A549 (cell line): ENCODE results near the gene RARG. TPM values are rescaled to one million over a fixed set of nuclear protein-coding genes. Genes with fewer than 3 reads are reported as not detected.
A peak's percentile ranks its signal among the peaks of the same experiment; 100 is the strongest.

Experiments used
- ATAC-seq, 2 experiments: fragments of 200-7000 bp in 1 of 2; fragments of >200 bp in 1 of 2; cut with Nextera tagmentation in 1 of 2; cut with Tn5 transposase in 1 of 2; 3 replicates each; pipeline versions ENCODE4 v1.8.0 to v1.9.1; 2018 to 2020; ENCODE audit warnings: mild to moderate bottlenecking in 1 of 2, moderate library complexity in 1 of 2
- CTCF ChIA-PET: fragments of 300-600 bp; sonication (Branson Sonifier 250); formaldehyde crosslinking; extraction: SDS; loops from one replicate; lab custom pipeline; 2021; ENCODE audit warnings: antibody characterized with exemption, inconsistent platforms; lab: Yijun Ruan, JAX
- POLR2A ChIA-PET: fragments of 350-600 bp; formaldehyde crosslinking; extraction: SDS; loops from one replicate; lab custom pipeline; 2021; ENCODE audit warnings: antibody characterized with exemption, inconsistent platforms; lab: Yijun Ruan, JAX
- DNase-seq, 2 experiments: peaks; one replicate each; pipeline versions ENCODE4 v3.0.0 to v3.0.0-alpha.2; 2011 to 2016; ENCODE audit warnings: low read depth in 1 of 2, low spot score in 1 of 2
- FAIRE-seq: peaks from 2 replicates; lab custom pipeline; 2011; peaks lifted over from hg19 to GRCh38; lab: Jason Lieb, UNC
- H3K27ac ChIP-seq, 2 experiments: fragments of >200 bp; sonication (Bioruptor Twin); formaldehyde crosslinking; 3 replicates each; pipeline ENCODE4 v1.5.1; 2016 to 2017
- H3K4me1 ChIP-seq: fragments of >200 bp; sonication (Bioruptor Twin); formaldehyde crosslinking; 3 replicates; pipeline ENCODE4 v1.6.1; 2016
- H3K4me2 ChIP-seq: fragments of >200 bp; sonication (Bioruptor Twin); formaldehyde crosslinking; 3 replicates; pipeline ENCODE4 v1.6.1; 2016
- H3K4me3 ChIP-seq: fragments of >200 bp; sonication (Bioruptor Twin); formaldehyde crosslinking; 3 replicates; pipeline ENCODE4 v1.5.1; 2016
- H3K9me3 ChIP-seq: fragments of >200 bp; sonication (Bioruptor Twin); formaldehyde crosslinking; 3 replicates; pipeline ENCODE4 v1.6.1; 2016
- CBX2 ChIP-seq: fragments of 200-600 bp; sonication (generic); IDR thresholded peaks from 2 replicates; pipeline ENCODE4 v1.6.1; 2016; ENCODE audit warnings: low read depth, mild to moderate bottlenecking, borderline replicate concordance
- CBX8 ChIP-seq: fragments of 200-600 bp; sonication (generic); IDR thresholded peaks from 2 replicates; pipeline ENCODE4 v1.6.1; 2016
- EHMT2 ChIP-seq: fragments of 200-600 bp; sonication (generic); IDR thresholded peaks from 2 replicates; pipeline ENCODE4 v1.6.1; 2016; ENCODE audit warnings: antibody characterized with exemption, low read depth, mild to moderate bottlenecking, moderate library complexity
- ESRRA ChIP-seq: fragments of 150-350 bp; IDR thresholded peaks from 2 replicates; pipeline ENCODE4 v1.6.1; 2014; ENCODE audit warnings: mild to moderate bottlenecking, low read length, borderline replicate concordance
- FOSB ChIP-seq: fragments of 250-450 bp; sonication (Bioruptor Pico); IDR thresholded peaks from 2 replicates; pipeline ENCODE4 v1.5.0; 2020; ENCODE audit warnings: mild to moderate bottlenecking, moderate library complexity
- FOSL2 ChIP-seq, 2 experiments: fragments of 450-650 bp in 1 of 2; fragments of >200 bp in 1 of 2; sonication (Bioruptor Twin) in 1 of 2; formaldehyde crosslinking; IDR thresholded peaks; 2 replicates each; pipeline versions ENCODE4 v1.5.0 to v1.6.1; 2016 to 2020; ENCODE audit warnings: mild to moderate bottlenecking in 1 of 2, moderate library complexity in 1 of 2
- HDAC2 ChIP-seq: fragments of 200-600 bp; sonication (generic); IDR thresholded peaks from 2 replicates; pipeline ENCODE4 v1.6.1; 2016
- HEYL ChIP-seq: fragments of 250-450 bp; sonication (Bioruptor Pico); IDR thresholded peaks from 2 replicates; pipeline ENCODE4 v1.8.0; 2021; ENCODE audit warnings: mild to moderate bottlenecking, moderate library complexity
- HOXB13 ChIP-seq: fragments of 250-450 bp; sonication (Bioruptor Pico); IDR thresholded peaks from 2 replicates; pipeline ENCODE4 v1.5.0; 2020; ENCODE audit warnings: low read depth, mild to moderate bottlenecking, moderate library complexity
- JUNB ChIP-seq: fragments of >200 bp; sonication (Bioruptor Twin); formaldehyde crosslinking; IDR thresholded peaks from 2 replicates; pipeline ENCODE4 v1.6.1; 2016
- MAFK ChIP-seq: fragments of 450-650 bp; IDR thresholded peaks from 2 replicates; pipeline ENCODE4 v1.6.1; 2014; ENCODE audit not compliant: partially characterized antibody
- MAZ ChIP-seq: fragments of 150-350 bp; IDR thresholded peaks from 2 replicates; pipeline ENCODE4 v1.6.1; 2014; ENCODE audit warnings: antibody characterized with exemption, low read depth, low read length, borderline replicate concordance
- MYC ChIP-seq: IDR thresholded peaks from 2 replicates; pipeline ENCODE4 v1.6.1; 2012; ENCODE audit warnings: mild to moderate bottlenecking, inconsistent platforms, low read length, improper control_type of control experiment, borderline replicate concordance
- NR3C1 ChIP-seq: fragments of >200 bp; sonication (Bioruptor Twin); formaldehyde crosslinking; IDR thresholded peaks from 3 replicates; pipeline ENCODE4 v1.6.1; 2017
- RAD21 ChIP-seq, 2 experiments: fragments of >200 bp in 1 of 2; sonication (Bioruptor Twin) in 1 of 2; formaldehyde crosslinking in 1 of 2; IDR thresholded peaks in 1 of 2; conservative IDR thresholded peaks in 1 of 2; 2 replicates in 1 of 2; 3 replicates in 1 of 2; pipeline ENCODE4 v1.6.1; 2012 to 2018; ENCODE audit warnings: inconsistent platforms in 1 of 2
- SMC3 ChIP-seq: fragments of >200 bp; sonication (Bioruptor Twin); formaldehyde crosslinking; IDR thresholded peaks from 3 replicates; pipeline ENCODE4 v1.6.1; 2018; ENCODE audit warnings: inconsistent platforms
- WGBS: methylation state at CpG from one replicate; pipeline ENCODE4 v1.1.6; 2017; ENCODE audit errors: missing lambda C conversion rate; 5-methylcytosine and 5-hydroxymethylcytosine counted together
- polyA plus RNA-seq, 4 experiments: library from polyadenylated mRNA; depleted of rRNA in 3 of 4; stranded (reverse); fragments of >200 nt; fragmentation: RNase III in 1 of 4; extraction: RNeasy Plus Mini Kit Qiagen cat#74134 plus additional on column Dnase treatment in 1 of 4; gene quantifications; 2 replicates in 3 of 4; 3 replicates in 1 of 4; pipeline ENCODE4 v1.2.3, GENCODE V29; 2011 to 2017
- TF ChIP-seq, protein P1 (sequence below): fragments of >200 bp; sonication (Bioruptor Twin); formaldehyde crosslinking; IDR thresholded peaks from 3 replicates; pipeline ENCODE4 v1.5.1; 2016
- TF ChIP-seq, protein P2 (sequence below): IDR thresholded peaks from 2 replicates; pipeline ENCODE4 v1.6.1; 2012; ENCODE audit warnings: low read depth, borderline replicate concordance
- TF ChIP-seq, protein P3 (sequence below): IDR thresholded peaks from 2 replicates; pipeline ENCODE4 v1.6.1; 2012
- TF ChIP-seq, protein P4 (sequence below): fragments of 450-650 bp; IDR thresholded peaks from 2 replicates; pipeline ENCODE4 v1.6.1; 2014; ENCODE audit warnings: antibody characterized with exemption

Gene RARG
- polyA plus RNA-seq, 2 of the 4 experiments (the other 2 are of a cell fraction), result 15.6 to 17.2 TPM

DNA sequence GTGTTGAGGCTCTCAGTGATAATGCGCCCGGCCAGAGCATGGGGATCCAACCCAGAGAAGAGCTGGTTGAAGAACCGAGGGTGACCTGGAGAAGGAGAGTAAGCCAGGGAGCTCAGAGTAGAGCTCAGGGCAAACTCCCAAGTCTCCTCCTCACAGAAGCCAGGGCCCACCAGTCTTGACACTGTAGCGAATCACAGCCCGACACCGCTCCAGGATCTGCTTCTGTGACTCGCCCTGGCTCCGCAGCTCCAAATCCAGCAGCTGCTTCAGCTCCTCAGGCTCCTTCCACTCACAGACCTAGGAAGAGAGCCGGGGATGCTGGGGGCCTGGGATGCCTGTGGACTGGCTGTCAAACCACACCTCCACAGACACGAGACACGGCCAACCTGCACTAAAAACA is 59.7 kb downstream of the RARG start:
- TF ChIP-seq MAZ, result no peak
- TF ChIP-seq HDAC2, result no peak
- no peak for TF ChIP-seq EHMT2
- TF ChIP-seq, protein P1, sequence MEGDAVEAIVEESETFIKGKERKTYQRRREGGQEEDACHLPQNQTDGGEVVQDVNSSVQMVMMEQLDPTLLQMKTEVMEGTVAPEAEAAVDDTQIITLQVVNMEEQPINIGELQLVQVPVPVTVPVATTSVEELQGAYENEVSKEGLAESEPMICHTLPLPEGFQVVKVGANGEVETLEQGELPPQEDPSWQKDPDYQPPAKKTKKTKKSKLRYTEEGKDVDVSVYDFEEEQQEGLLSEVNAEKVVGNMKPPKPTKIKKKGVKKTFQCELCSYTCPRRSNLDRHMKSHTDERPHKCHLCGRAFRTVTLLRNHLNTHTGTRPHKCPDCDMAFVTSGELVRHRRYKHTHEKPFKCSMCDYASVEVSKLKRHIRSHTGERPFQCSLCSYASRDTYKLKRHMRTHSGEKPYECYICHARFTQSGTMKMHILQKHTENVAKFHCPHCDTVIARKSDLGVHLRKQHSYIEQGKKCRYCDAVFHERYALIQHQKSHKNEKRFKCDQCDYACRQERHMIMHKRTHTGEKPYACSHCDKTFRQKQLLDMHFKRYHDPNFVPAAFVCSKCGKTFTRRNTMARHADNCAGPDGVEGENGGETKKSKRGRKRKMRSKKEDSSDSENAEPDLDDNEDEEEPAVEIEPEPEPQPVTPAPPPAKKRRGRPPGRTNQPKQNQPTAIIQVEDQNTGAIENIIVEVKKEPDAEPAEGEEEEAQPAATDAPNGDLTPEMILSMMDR, result no peak
- no peak for TF ChIP-seq FOSB (CRISPR knock-in tag)
- TF ChIP-seq JUNB, result no peak
- TF ChIP-seq MAFK, result no peak
- no peak for TF ChIP-seq HEYL
- no peak for TF ChIP-seq MYC
- TF ChIP-seq FOSL2 (IDR thresholded peaks at IDR 0.05), result no peak
- TF ChIP-seq FOSL2 (CRISPR knock-in tag; IDR thresholded peaks at IDR 0.05), result no peak
- TF ChIP-seq, protein P2, sequence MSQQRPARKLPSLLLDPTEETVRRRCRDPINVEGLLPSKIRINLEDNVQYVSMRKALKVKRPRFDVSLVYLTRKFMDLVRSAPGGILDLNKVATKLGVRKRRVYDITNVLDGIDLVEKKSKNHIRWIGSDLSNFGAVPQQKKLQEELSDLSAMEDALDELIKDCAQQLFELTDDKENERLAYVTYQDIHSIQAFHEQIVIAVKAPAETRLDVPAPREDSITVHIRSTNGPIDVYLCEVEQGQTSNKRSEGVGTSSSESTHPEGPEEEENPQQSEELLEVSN, result no peak
- TF ChIP-seq, protein P3, sequence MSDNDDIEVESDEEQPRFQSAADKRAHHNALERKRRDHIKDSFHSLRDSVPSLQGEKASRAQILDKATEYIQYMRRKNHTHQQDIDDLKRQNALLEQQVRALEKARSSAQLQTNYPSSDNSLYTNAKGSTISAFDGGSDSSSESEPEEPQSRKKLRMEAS, result no peak
- H3K9me3 ChIP-seq, result no peaks in the 10 kb centered on the region
- peak overlapping the region; percentile 79 for H3K27ac ChIP-seq
- H3K4me3 ChIP-seq, result no peak overlapping the region
- no peak for DNase-seq
- WGBS, result 85% methylated on average over 11 of the region's 11 CpGs
- ChIA-PET POLR2A (interaction anchor here (2.6 kb wide), 1 partner anchor 8 kb away, joined by 13 read pairs; the partner anchor contains the start of genes CSAD and ZNF740), CTCF (interaction anchor here (0.9 to 36.2 kb wide), 5 partner anchors 10 to 151 kb away, joined by 3 to 646 read pairs (median 8); partner anchors contain the start of genes AAAS and ITGB7)
- ATAC-seq, result peak in 1 of 2 experiments; percentile 11; a peak in 3 of 6 replicates
- peaks cover 60% of the 10 kb centered on the region for H3K4me1 ChIP-seq
- peak overlapping the region; percentile 62 for H3K4me2 ChIP-seq
- FAIRE-seq, result no peak

DNA sequence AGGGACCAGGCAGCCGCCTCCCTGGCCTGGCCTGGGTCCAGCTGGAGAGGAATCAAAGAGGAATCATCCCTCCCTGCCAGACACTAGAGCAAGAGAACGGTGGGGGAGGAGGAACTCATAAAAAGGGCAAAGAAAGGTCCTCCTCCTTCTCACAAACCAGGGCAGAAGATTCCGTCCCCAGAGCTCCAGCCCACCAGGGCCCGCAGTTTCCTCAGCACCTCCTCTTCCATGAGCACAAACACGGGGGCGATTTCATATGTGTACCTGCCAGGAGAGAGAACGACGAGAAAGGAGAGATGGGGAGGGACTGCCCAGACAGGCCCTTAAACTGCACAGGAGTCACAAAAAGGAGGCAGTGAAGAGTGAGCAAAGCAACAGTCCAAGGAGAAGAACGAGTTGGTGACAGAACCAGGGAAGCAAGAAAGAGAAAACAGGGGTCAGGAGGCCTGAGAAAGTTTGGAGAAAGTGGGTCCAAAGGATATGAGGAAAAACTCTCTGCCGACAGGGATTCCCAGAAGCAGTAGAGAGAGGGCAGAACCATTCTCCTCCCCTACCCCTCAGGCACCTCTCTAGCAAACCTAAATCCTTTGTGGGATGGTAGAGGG is 60.2 kb downstream of the RARG start:
- peak overlapping the region; percentile 62 for H3K4me2 ChIP-seq
- FAIRE-seq (no peak), DNase-seq (peak in 1 of 2 experiments; percentile 47)
- no peaks in the 10 kb centered on the region for H3K9me3 ChIP-seq
- 44% methylated on average over 10 of the region's 10 CpGs for WGBS
- peaks cover 63% of the 10 kb centered on the region for H3K4me1 ChIP-seq
- no peak overlapping the region for H3K4me3 ChIP-seq
- CTCF ChIA-PET, result interaction anchor here (0.9 to 36.2 kb wide), 6 partner anchors 10 to 152 kb away, joined by 3 to 646 read pairs (median 6); partner anchors contain the start of gene ITGB7
- peak overlapping the region; percentile 79 for H3K27ac ChIP-seq
- TF ChIP-seq, protein P3, result 0 out of 2 replicates have a peak, but pooled peaks have one; percentile 13
- TF ChIP-seq CBX2, result no peak
- TF ChIP-seq, all 56 proteins: peak for 1
- ATAC-seq, result no peak
- POLR2A ChIA-PET, result interaction anchor here (2.6 kb wide), 1 partner anchor 9 kb away, joined by 13 read pairs; the partner anchor contains the start of genes CSAD and ZNF740

DNA sequence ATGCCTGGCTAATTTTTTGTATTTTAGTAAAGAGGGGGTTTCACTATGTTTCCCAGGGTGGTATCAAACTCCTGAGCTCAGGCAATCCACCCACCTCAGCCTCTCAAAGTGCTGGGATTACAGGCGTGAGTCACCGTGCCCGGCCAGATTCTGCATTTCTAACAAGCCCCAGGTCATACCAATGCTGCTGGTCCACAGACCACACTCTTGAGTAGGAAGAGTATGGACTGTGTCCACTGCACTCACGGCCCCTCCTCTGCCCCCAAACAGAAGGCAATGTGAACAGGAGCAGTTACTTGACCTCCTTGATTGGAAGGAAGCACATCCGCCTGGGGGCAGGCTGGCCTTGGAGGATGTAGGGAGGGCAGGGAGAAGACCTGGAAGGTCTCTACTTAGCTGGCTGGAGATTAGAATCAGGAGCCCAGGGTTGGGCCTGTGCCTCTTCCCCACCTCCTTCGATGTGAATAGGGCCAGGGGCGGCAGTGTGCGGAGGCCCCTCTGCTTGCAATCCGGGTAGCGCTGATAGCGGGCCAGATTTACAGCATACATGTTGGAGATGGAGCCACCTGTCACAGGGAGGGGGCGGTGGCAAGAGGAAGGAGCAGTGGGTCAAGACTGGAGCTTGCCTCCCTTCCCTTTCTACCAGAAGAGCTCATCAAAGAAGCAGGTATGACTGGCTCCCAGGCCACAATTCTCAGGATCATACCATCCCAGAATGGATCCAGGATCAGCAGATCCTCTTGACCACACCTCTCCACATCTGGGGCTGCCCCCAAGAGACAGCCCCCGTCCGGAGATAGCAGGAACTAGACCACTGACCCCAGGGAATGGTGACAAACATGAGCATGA is 60.9 kb downstream of the RARG start:
- TF ChIP-seq MAFK (no peak), HDAC2 (no peak), RAD21 (conservative IDR thresholded peaks at IDR 0.05 in 1 of 2, IDR thresholded peaks at IDR 0.05 in 1 of 2) (no peak), CBX8 (no peak), ESRRA (no peak), HOXB13 (CRISPR knock-in tag) (no peak), SMC3 (no peak), NR3C1 (no peak), CBX2 (no peak)
- TF ChIP-seq, protein P4, sequence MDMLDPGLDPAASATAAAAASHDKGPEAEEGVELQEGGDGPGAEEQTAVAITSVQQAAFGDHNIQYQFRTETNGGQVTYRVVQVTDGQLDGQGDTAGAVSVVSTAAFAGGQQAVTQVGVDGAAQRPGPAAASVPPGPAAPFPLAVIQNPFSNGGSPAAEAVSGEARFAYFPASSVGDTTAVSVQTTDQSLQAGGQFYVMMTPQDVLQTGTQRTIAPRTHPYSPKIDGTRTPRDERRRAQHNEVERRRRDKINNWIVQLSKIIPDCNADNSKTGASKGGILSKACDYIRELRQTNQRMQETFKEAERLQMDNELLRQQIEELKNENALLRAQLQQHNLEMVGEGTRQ, result no peak
- no peak for DNase-seq
- WGBS, result 81% methylated on average over 12 of the region's 14 CpGs
- no peaks in the 10 kb centered on the region for H3K9me3 ChIP-seq
- no peak for FAIRE-seq
- H3K4me1 ChIP-seq, result peaks cover 63% of the 10 kb centered on the region
- H3K4me2 ChIP-seq, result peak overlapping the region; percentile 62
- ChIA-PET POLR2A (interaction anchor here (1.3 to 2.6 kb wide), 2 partner anchors 10 to 125 kb away, joined by 3 to 13 read pairs; partner anchors contain the start of genes CSAD, PFDN5 and ZNF740), CTCF (interaction anchor here (0.6 to 36.2 kb wide), 6 partner anchors 9 to 105 kb away, joined by 3 to 646 read pairs (median 6); partner anchors contain the start of gene ITGB7)
- peak overlapping the region; percentile 79 for H3K27ac ChIP-seq
- no peak for ATAC-seq
- H3K4me3 ChIP-seq, result no peak overlapping the region
